Upper lobe of left lung (tissue), 4 donors: Measurements from ENCODE around the gene DDRGK1.

ENCODE experiments used
- POLR2A ChIP-seq, 4 donors: fragments of 450-650 bp; IDR thresholded peaks; one replicate each; pipeline ENCODE4 v1.5.1; 2016 to 2017; ENCODE audit warnings: antibody characterized with exemption in 4 of 4, mild to moderate bottlenecking in 2 of 4
- TF ChIP-seq, protein P1 (sequence below), 6 experiments: fragments of 450-650 bp in 4 of 6; fragments of 200-600 bp in 2 of 6; sonication (generic) in 2 of 6; IDR thresholded peaks; one replicate each; pipeline ENCODE4 v1.5.1; 2016 to 2019; ENCODE audit warnings: antibody characterized with exemption in 6 of 6

DNA sequence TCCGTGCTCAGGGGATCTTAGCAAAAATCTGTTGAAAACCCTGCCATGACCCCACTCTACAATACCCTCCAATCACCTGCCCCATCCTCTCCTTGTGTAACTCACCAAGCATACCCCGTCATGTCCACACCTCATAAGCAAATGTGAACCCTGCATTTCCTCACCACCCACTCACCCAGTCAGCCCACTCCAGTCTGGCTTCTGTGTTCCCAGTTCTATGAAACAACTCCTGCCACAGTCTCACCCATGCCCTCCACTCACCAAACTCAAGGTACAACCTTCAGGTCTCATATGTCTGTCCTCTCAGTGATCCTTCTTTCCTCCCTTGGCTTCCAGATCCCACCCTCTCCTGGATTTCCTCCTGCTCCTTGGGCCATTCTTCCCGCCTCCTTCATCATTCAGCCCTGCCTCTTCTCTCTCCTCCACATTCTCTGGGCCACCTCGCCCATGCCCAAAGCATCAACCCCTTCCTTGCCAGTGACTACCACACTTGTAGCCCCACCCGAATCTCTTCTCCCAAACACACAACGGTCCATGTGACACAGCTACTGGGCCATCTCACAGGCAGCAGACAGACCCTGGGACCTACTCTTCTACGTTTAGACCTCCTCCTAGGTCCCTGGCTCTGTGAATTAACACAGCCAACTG, 8.8 kb downstream of the DDRGK1 start:
- TF ChIP-seq POLR2A (IDR thresholded peaks at IDR 0.05) = no peak
- TF ChIP-seq, protein P1, sequence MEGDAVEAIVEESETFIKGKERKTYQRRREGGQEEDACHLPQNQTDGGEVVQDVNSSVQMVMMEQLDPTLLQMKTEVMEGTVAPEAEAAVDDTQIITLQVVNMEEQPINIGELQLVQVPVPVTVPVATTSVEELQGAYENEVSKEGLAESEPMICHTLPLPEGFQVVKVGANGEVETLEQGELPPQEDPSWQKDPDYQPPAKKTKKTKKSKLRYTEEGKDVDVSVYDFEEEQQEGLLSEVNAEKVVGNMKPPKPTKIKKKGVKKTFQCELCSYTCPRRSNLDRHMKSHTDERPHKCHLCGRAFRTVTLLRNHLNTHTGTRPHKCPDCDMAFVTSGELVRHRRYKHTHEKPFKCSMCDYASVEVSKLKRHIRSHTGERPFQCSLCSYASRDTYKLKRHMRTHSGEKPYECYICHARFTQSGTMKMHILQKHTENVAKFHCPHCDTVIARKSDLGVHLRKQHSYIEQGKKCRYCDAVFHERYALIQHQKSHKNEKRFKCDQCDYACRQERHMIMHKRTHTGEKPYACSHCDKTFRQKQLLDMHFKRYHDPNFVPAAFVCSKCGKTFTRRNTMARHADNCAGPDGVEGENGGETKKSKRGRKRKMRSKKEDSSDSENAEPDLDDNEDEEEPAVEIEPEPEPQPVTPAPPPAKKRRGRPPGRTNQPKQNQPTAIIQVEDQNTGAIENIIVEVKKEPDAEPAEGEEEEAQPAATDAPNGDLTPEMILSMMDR (IDR thresholded peaks at IDR 0.05) = no peak
